Measurements from ENCODE around the gene WFDC10A. TPM values are rescaled to one million over a fixed set of nuclear protein-coding genes. Genes with fewer than 3 reads are reported as not detected.

Gene WFDC10A
- total RNA-seq, 2 donors from 2014 or later = not detected

DNA sequence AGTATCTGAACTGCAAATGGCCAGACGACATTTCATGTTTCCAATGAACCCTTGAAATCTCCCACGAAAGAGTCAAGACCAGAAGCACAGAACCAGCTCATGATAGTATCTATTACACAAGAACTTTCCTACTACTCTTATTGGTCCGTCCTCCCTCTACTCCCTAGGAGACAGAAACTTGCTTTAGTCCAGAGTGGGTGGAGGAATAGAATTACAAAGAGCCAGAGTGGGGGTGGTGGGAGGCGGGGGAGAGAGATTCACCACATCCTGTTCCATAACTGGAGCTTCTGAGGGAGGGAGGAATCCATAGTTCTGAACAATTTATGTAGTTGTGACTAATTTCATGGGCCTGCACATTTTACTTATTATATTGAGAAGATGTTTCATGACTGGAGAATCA, 18.5 kb upstream of the WFDC10A start:
- 50 to 67% methylated on average over 4 of the region's 4 CpGs for WGBS, 2 donors
- H3K9me3 ChIP-seq = peaks cover 0 to 7% (median 0%) of the 10 kb centered on the region in 3 donors
- no peak for TF ChIP-seq POLR2A (IDR thresholded peaks at IDR 0.05)
- TF ChIP-seq, protein P1, sequence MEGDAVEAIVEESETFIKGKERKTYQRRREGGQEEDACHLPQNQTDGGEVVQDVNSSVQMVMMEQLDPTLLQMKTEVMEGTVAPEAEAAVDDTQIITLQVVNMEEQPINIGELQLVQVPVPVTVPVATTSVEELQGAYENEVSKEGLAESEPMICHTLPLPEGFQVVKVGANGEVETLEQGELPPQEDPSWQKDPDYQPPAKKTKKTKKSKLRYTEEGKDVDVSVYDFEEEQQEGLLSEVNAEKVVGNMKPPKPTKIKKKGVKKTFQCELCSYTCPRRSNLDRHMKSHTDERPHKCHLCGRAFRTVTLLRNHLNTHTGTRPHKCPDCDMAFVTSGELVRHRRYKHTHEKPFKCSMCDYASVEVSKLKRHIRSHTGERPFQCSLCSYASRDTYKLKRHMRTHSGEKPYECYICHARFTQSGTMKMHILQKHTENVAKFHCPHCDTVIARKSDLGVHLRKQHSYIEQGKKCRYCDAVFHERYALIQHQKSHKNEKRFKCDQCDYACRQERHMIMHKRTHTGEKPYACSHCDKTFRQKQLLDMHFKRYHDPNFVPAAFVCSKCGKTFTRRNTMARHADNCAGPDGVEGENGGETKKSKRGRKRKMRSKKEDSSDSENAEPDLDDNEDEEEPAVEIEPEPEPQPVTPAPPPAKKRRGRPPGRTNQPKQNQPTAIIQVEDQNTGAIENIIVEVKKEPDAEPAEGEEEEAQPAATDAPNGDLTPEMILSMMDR (IDR thresholded peaks at IDR 0.05) = no peak
- intact Hi-C loops (cut with DNase I) = no loop called here
- ATAC-seq (no peak), DNase-seq (no peak)
- H3K4me1 ChIP-seq = no peaks in the 10 kb centered on the region
- no peak overlapping the region for H3K4me3 ChIP-seq
- H3K36me3 ChIP-seq (replicated peaks in 1 of 2; ENCODE audit: insufficient read depth in 1 of 2, low read depth in 2 of 2) = no peaks in the 10 kb centered on the region
- H3K27me3 ChIP-seq = no peaks in the 10 kb centered on the region
- H3K27ac ChIP-seq = no peak overlapping the region

DNA sequence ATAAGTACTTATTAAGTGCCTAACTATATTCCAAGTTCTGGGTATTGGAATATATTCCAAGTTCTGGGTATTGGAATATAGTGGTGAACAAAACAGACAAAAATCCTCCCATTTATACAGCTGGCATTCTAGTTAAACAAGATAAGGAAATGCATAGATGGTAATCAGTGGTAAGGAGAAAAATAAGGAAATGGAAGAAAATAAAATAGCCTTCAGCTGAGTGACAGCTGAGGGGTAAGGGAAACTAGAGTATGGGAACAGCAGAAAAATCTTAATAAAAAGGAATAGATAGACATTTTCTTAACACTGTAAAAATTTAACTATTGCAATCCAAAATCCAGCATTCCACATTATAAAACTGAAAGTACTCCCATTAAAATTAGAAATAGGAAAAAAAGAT, 17.2 kb upstream of the WFDC10A start:
- no peak overlapping the region for H3K4me3 ChIP-seq
- TF ChIP-seq POLR2A (IDR thresholded peaks at IDR 0.05) = no peak
- no peaks in the 10 kb centered on the region for H3K4me1 ChIP-seq
- no peak overlapping the region for H3K27ac ChIP-seq
- intact Hi-C loops (cut with DNase I) = no loop called here
- DNase-seq = no peak
- no peaks in the 10 kb centered on the region for H3K36me3 ChIP-seq (replicated peaks in 1 of 2; ENCODE audit: insufficient read depth in 1 of 2, low read depth in 2 of 2)
- no peak for ATAC-seq
- H3K27me3 ChIP-seq = no peaks in the 10 kb centered on the region
- H3K9me3 ChIP-seq = no peaks in the 10 kb centered on the region

DNA sequence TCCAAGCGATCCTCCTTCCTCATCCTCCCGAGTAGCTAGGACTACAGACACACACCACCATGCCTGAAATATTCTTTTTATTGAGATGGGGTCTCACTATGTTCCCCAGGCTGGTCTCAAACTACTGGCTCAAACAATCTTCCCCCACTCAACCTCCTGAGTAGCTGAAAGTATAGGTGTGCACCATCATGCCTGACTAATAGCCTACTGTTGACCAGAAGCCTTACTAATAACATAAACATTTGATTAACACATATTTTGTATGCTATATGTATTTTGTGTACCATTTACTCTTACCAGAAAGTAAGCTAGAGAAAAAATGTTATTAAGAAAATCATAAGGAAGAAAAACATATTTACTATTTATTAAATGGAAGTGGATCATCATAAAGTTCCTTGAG, 11.9 kb upstream of the WFDC10A start:
- intact Hi-C loops (cut with DNase I) = no loop called here
- DNase-seq (no peak), ATAC-seq (no peak)
- Histone ChIP-seq H3K4me3 (no peak overlapping the region), H3K36me3 (replicated peaks in 1 of 2; ENCODE audit: insufficient read depth in 1 of 2, low read depth in 2 of 2) (no peaks in the 10 kb centered on the region), H3K27me3 (no peaks in the 10 kb centered on the region), H3K9me3 (no peaks in the 10 kb centered on the region), H3K27ac (no peak overlapping the region), H3K4me1 (peaks cover 11% of the 10 kb centered on the region)
- TF ChIP-seq, protein P1 (IDR thresholded peaks at IDR 0.05) = no peak
- TF ChIP-seq POLR2A (IDR thresholded peaks at IDR 0.05) = no peak
- 95 to 96% methylated on average over 2 of the region's 2 CpGs for WGBS, 2 donors

DNA sequence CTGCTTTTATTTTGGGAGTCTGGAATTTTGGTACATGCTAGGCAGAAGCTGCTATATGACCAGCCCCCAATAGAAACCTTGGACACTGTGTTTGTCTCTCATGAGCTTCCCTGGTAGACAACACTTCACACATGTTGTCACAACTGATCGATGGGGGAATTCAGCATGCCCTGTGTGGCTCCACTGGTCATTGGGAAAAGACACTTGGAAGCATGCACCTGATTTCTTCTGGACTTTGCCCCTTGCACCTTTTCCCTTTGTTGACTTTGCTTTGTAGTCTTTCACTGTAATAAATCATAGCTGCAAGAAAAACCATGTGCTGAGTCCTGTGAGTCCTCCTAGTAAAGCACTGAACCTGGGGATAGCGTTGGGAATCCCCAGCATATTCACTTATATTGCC, 7.9 kb upstream of the WFDC10A start:
- Histone ChIP-seq H3K27me3 (no peaks in the 10 kb centered on the region), H3K9me3 (no peaks in the 10 kb centered on the region), H3K27ac (no peak overlapping the region), H3K4me1 (peaks cover 11% of the 10 kb centered on the region), H3K4me3 (no peak overlapping the region), H3K36me3 (replicated peaks in 1 of 2; ENCODE audit: insufficient read depth in 1 of 2, low read depth in 2 of 2) (no peaks in the 10 kb centered on the region)
- WGBS, 2 donors = 12 to 13% methylated on average over 2 of the region's 2 CpGs
- no peak for TF ChIP-seq POLR2A (IDR thresholded peaks at IDR 0.05)
- TF ChIP-seq, protein P1 (IDR thresholded peaks at IDR 0.05) = no peak
- intact Hi-C loops (cut with DNase I) = no loop called here
- DNase-seq (peak in 2 of 4 donors; percentile 25 to 34), ATAC-seq (peak; percentile 45)

DNA sequence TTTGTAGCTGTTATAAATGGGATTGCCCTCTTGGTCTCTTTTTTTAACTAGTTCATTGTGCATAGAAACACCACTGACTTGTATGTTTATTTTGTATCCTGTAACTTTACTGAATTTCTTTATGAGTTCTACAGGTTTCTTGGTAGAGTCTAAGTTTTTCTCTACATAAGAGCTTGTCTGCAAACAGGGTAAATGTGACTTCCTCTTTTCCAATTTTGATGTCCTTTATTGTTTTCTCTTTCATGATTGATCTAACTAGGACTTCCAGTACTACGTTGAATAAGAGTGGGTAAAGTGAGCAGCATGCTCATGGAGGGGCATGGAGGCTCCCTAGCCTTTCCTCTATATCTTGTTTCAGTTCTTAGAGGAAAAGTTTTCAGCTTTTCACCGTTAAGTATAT, 3.0 kb upstream of the WFDC10A start:
- TF ChIP-seq, protein P1 (IDR thresholded peaks at IDR 0.05) = no peak
- TF ChIP-seq POLR2A (IDR thresholded peaks at IDR 0.05) = no peak
- 69 to 80% methylated on average over 2 of the region's 2 CpGs for WGBS, 2 donors
- H3K27ac ChIP-seq = no peak overlapping the region
- DNase-seq = no peak
- H3K27me3 ChIP-seq = no peaks in the 10 kb centered on the region
- no peak overlapping the region for H3K4me3 ChIP-seq
- intact Hi-C loops (cut with DNase I) = no loop called here
- H3K4me1 ChIP-seq = peaks cover 5% of the 10 kb centered on the region
- H3K36me3 ChIP-seq (replicated peaks in 1 of 2; ENCODE audit: insufficient read depth in 1 of 2, low read depth in 2 of 2) = no peaks in the 10 kb centered on the region
- ATAC-seq = no peak
- H3K9me3 ChIP-seq = no peaks in the 10 kb centered on the region

Measured in body of pancreas (tissue), 4 donors.